ENCODE results near the gene FABP6. TPM values are rescaled to one million over a fixed set of nuclear protein-coding genes. Genes with fewer than 3 reads are reported as not detected.

Gene FABP6
- total RNA-seq, 1 donor from 2014 or later, result not detected

DNA sequence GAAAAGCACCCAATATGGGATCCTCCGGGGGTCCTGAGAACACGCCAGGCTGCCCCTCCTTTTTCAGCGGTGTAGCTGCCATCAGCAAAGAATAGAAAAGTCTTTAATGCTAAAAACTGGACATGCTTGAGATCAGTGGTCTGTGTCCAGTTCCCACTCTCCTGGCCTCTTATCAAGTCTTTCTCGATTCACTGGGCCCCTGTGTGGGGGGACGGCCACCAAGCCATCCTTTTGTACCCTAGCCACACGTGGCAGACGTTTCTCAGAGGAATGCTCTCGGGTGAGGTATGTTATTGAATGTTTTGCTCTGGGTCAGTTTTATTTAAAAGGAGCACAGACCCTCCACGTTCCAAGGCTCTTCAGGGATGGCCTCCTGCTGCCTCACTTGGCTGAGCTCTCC lies 23.6 kb downstream of the FABP6 start:
- Mint-ChIP-seq H3K4me3 (no peak overlapping the region), H3K9me3 (no peaks in the 10 kb centered on the region), H3K27me3 (peaks cover 6% of the 10 kb centered on the region), H3K27ac (no peak overlapping the region), H3K36me3 (ENCODE audit: low read depth) (no peaks in the 10 kb centered on the region), H3K4me1 (no peaks in the 10 kb centered on the region)
- intact Hi-C loops (cut with micrococcal nuclease), result no loop called here
- TF ChIP-seq, protein P1, sequence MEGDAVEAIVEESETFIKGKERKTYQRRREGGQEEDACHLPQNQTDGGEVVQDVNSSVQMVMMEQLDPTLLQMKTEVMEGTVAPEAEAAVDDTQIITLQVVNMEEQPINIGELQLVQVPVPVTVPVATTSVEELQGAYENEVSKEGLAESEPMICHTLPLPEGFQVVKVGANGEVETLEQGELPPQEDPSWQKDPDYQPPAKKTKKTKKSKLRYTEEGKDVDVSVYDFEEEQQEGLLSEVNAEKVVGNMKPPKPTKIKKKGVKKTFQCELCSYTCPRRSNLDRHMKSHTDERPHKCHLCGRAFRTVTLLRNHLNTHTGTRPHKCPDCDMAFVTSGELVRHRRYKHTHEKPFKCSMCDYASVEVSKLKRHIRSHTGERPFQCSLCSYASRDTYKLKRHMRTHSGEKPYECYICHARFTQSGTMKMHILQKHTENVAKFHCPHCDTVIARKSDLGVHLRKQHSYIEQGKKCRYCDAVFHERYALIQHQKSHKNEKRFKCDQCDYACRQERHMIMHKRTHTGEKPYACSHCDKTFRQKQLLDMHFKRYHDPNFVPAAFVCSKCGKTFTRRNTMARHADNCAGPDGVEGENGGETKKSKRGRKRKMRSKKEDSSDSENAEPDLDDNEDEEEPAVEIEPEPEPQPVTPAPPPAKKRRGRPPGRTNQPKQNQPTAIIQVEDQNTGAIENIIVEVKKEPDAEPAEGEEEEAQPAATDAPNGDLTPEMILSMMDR (IDR thresholded peaks at IDR 0.05), result no peak
- ChIA-PET POLR2A (no interaction called here), CTCF (no interaction called here)
- ATAC-seq (ENCODE audit: low read depth) (no peak), DNase-seq (no peak)

DNA sequence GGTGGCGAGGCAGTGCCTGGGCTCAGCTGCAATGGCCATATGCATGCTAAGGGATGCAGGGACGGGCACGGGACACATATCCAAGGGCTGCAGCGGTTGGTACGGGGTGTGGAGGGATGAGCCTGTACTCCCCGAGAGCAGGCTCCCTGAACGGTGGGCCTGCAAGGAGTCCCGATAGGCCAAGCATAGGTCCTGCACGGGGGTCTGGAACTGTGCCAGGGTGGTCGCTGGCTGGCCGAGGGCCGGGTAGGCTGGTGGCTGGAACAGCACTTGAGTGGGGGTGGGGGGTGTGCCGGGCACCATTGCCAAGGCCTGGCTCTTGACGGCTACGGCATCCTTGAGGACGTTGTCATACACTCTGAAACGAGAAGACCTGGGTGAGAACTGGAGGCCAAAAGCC lies 24.1 kb downstream of the FABP6 start:
- intact Hi-C loops (cut with micrococcal nuclease), result no loop called here
- CTCF ChIA-PET, result no interaction called here
- no peak overlapping the region for H3K27ac Mint-ChIP-seq
- DNase-seq (no peak), ATAC-seq (ENCODE audit: low read depth) (no peak)
- H3K4me1 Mint-ChIP-seq, result no peaks in the 10 kb centered on the region
- H3K36me3 Mint-ChIP-seq (ENCODE audit: low read depth), result no peaks in the 10 kb centered on the region
- POLR2A ChIA-PET, result no interaction called here
- H3K27me3 Mint-ChIP-seq, result peaks cover 6% of the 10 kb centered on the region
- H3K4me3 Mint-ChIP-seq, result no peak overlapping the region
- no peaks in the 10 kb centered on the region for H3K9me3 Mint-ChIP-seq
- TF ChIP-seq, protein P1 (IDR thresholded peaks at IDR 0.05), result no peak

DNA sequence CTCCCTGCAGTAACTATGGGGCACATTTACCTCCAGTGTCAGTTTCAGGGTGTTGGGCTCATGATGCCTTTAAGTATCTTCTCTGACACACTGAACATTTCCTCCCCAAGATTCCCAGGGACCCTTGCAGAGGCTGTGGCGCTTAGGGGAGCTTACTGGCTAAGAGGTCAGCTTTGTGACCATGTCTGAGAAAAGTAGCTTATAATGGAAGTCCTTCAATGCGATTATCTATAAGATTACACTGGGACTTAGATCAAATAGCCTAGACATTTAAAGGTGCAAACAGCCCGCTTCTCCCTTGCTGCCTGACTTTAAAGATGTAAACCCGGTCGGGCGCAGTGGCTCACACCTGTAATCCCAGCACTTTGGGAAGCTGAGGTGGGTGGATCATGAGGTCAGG lies 25.4 kb downstream of the FABP6 start:
- DNase-seq (no peak), ATAC-seq (ENCODE audit: low read depth) (no peak)
- POLR2A ChIA-PET, result no interaction called here
- Mint-ChIP-seq H3K9me3 (no peaks in the 10 kb centered on the region), H3K27me3 (peaks cover 6% of the 10 kb centered on the region), H3K36me3 (ENCODE audit: low read depth) (no peaks in the 10 kb centered on the region), H3K4me3 (no peak overlapping the region), H3K27ac (no peak overlapping the region), H3K4me1 (no peaks in the 10 kb centered on the region)
- CTCF ChIA-PET, result no interaction called here
- intact Hi-C loops (cut with micrococcal nuclease), result no loop called here
- TF ChIP-seq, protein P1 (IDR thresholded peaks at IDR 0.05), result no peak

DNA sequence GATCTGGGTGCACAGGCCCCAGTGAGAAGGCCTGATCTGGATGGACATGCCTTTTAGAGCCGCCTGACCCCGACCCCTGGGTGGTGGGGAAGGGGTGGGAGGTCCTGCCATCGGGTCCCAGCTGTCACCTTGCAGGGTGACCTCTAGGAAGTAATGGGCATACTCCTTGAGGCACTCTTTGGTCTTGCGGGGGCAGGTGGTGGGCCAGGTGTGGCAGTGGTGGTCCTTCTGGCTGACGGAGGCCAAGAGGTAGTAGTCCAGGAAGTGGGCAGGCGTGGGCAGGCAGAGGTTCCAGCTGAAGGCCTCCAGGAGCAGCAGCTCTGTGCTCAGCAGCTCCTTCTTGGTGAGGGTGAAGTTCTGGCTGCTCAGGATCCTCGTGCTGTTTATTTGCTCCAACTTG lies 30.0 kb downstream of the FABP6 start:
- H3K27ac Mint-ChIP-seq, result no peak overlapping the region
- TF ChIP-seq, protein P1 (IDR thresholded peaks at IDR 0.05), result no peak
- no peak for ATAC-seq (ENCODE audit: low read depth)
- no peak for DNase-seq
- H3K36me3 Mint-ChIP-seq (ENCODE audit: low read depth), result no peaks in the 10 kb centered on the region
- H3K4me3 Mint-ChIP-seq, result no peak overlapping the region
- ChIA-PET POLR2A (no interaction called here), CTCF (no interaction called here)
- no peaks in the 10 kb centered on the region for H3K9me3 Mint-ChIP-seq
- intact Hi-C loops (cut with micrococcal nuclease), result no loop called here
- peaks cover 24% of the 10 kb centered on the region for H3K4me1 Mint-ChIP-seq
- peaks cover 17% of the 10 kb centered on the region for H3K27me3 Mint-ChIP-seq

DNA sequence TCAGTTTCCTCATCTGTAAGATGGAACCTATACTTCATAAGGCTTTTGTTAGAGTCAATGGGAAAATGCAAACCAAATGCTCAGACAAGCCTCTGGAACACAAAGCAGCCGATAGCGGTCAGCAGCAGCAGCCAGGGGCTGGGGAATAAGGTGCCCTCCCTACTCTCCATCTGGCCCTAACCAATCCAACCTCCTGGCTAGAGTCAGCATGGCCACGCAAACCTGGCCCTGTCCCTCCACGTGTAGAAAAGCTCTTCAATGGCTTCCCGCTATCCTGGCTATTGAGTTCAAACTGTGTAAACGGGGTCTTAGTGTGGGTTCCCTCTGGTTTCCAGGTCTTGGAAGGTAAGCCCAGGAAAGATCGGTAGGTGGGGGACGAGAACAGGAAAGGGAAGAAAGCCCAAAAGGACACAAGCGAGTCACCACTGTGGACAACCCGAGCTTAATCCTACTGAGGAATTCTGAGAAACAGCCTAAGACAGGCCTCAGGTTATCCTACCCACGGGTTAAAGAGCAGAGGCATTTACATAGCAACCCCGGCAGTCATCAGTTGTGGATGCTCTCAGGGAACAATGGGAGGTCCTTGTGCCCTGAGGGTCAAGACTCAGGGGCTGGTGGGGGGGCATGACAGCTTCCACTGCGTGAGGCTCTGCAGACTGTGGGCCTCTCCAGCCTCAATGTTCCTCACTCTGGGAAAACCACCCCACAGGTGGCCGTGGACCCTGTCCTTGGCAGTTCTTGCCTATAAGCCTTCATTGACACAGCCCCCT lies 30.9 kb downstream of the FABP6 start:
- intact Hi-C loops (cut with micrococcal nuclease), result no loop called here
- CTCF ChIA-PET, result no interaction called here
- POLR2A ChIA-PET, result interaction anchor here (0.8 kb wide), 1 partner anchor 39 kb away, joined by 10 read pairs; no protein-coding TSS in a partner anchor

More for the DNA sequence above, 30.9 kb downstream of the FABP6 start:
- Mint-ChIP-seq H3K9me3 (no peaks in the 10 kb centered on the region), H3K27ac (no peak overlapping the region), H3K4me1 (peaks cover 24% of the 10 kb centered on the region), H3K27me3 (peaks cover 22% of the 10 kb centered on the region), H3K36me3 (ENCODE audit: low read depth) (no peaks in the 10 kb centered on the region), H3K4me3 (no peak overlapping the region)
- DNase-seq (no peak), ATAC-seq (ENCODE audit: low read depth) (no peak)
- TF ChIP-seq, protein P1 (IDR thresholded peaks at IDR 0.05), result no peak
